IgD-negative memory B cell (primary cell): ENCODE data around the gene BRD3OS. TPM values are rescaled to one million over a fixed set of nuclear protein-coding genes. Genes with fewer than 3 reads are reported as not detected.

Experiments
- H3K27ac Mint-ChIP-seq, 3 donors: one replicate each; pipeline ENCODE4 v1.8.0; 2020 to 2022; ENCODE audit warnings: mild to moderate bottlenecking in 3 of 3, mixed read lengths in 3 of 3, moderate library complexity in 1 of 3
- H3K27me3 Mint-ChIP-seq: one replicate; pipeline ENCODE4 v1.8.0; 2021; ENCODE audit warnings: mixed read lengths
- H3K36me3 Mint-ChIP-seq: one replicate; pipeline ENCODE4 v1.8.0; 2020; ENCODE audit warnings: mild to moderate bottlenecking, mixed read lengths
- H3K4me1 Mint-ChIP-seq, 3 donors: one replicate each; pipeline ENCODE4 v1.8.0; 2020 to 2022; ENCODE audit warnings: mixed read lengths in 3 of 3, mild to moderate bottlenecking in 1 of 3
- H3K4me3 Mint-ChIP-seq, 4 donors: one replicate each; pipeline ENCODE4 v1.8.0; 2020 to 2022; ENCODE audit warnings: mild to moderate bottlenecking in 4 of 4, mixed read lengths in 4 of 4, moderate library complexity in 3 of 4
- H3K9me3 Mint-ChIP-seq, 3 donors: one replicate each; pipeline ENCODE4 v1.8.0; 2020 to 2021; ENCODE audit warnings: mixed read lengths in 3 of 3, mild to moderate bottlenecking in 1 of 3
- polyA plus RNA-seq: library from polyadenylated mRNA; unstranded; fragments of 300-500 nt; fragmentation: Illumina TruSeq; gene quantifications from one replicate; pipeline ENCODE4 v1.2.3, GENCODE V29; 2021

The BRD3OS gene
- polyA plus RNA-seq, 1 donor from 2014 or later: 26.5 TPM

DNA sequence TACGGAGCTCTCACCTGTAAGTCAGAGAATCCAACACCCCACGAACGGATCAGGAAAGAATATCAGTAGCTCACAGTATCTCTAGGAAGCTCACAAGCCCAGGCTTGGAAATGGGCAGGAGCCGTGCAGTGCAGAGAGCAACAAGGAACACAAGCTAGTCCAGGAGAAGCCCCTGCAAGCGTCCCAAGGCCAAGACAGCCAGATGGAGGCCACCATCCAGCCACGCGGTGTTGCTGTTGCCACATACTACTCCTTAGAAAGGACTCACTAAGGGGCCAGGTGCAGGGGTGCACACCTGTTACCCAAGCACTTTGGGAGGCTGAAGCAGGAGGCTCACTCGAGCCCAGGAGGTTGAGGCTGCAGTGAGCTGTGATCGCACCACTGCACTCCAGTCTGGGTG, 17.7 kb upstream of the BRD3OS start:
- no peaks in the 10 kb centered on the region for H3K36me3 Mint-ChIP-seq
- peaks cover 0 to 2% (median 0%) of the 10 kb centered on the region in 3 donors for H3K9me3 Mint-ChIP-seq
- H3K27ac Mint-ChIP-seq: no peak overlapping the region
- H3K4me1 Mint-ChIP-seq: no peaks in the 10 kb centered on the region
- H3K4me3 Mint-ChIP-seq: no peak overlapping the region
- H3K27me3 Mint-ChIP-seq: peaks cover 4% of the 10 kb centered on the region

DNA sequence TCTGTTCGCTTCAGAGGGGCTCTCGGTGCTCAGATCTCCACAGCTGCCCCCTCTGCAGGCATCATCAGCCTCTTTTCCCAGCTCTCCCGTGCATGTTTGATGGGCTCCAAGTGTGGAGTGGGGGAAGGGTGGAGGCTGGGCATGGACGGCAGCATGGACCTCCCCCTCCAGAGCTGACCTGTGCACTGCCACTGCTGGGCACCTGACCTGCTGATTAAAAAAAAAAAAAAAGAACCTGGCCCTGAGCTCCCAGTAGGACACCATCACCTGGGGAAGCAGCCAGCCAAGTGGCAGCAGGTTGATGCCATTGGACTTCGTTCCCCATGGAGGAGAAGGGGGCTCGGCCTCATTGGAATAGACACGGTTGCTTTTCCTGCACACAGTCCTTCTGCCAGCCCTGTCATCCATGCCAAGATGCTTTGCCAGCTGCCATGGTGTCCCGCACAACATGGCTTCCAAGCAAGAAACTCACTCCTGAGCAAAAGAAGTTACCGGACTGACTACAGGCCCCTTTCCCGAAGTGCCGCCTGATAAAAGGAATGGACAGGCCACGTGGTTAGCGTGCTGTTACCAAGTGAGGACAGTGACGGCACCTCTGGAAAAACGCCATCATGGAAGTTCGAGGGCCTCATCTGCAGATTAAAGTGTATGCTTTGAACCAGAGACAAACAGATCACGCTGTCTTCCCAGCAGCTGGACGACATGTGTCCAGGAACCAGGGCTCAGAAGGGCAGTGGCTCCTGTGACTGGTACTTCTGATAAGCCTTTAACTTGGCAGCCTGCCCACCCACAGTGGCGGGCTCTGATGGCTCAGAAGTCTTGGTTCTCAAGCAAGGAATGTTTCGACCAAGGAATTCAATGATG, 14.7 kb upstream of the BRD3OS start:
- Mint-ChIP-seq H3K27ac (peak overlapping the region in 1 of 3 donors; percentile 62), H3K4me1 (no peaks in the 10 kb centered on the region)

DNA sequence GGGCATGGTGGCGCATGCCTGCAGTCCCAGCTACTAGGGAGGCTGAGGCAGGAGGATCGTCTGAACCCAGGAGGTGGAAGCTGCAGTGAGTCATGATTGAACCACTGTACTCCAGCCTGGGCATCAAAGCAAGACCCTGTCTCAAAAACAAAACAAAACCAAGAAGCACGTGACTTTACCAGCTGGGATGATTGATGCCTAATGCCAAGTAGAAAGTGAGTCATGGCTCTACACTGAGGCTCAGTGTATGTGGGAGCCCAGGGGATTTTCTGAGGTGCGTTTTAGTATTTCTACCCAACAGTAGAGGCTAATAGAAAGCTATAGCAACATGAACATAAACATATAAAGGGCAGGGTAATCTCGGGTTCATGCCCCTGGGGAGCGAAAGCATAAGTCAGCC, 13.9 kb upstream of the BRD3OS start:
- H3K9me3 Mint-ChIP-seq: peaks cover 0 to 2% (median 0%) of the 10 kb centered on the region in 3 donors
- no peaks in the 10 kb centered on the region for H3K36me3 Mint-ChIP-seq
- H3K27ac Mint-ChIP-seq: peak overlapping the region in 1 of 3 donors; percentile 62
- peaks cover 4% of the 10 kb centered on the region for H3K27me3 Mint-ChIP-seq
- no peaks in the 10 kb centered on the region for H3K4me1 Mint-ChIP-seq
- H3K4me3 Mint-ChIP-seq: no peak overlapping the region

More for the DNA sequence above, 14.7 kb upstream of the BRD3OS start:
- peaks cover 4% of the 10 kb centered on the region for H3K27me3 Mint-ChIP-seq
- H3K9me3 Mint-ChIP-seq: peaks cover 0 to 2% (median 0%) of the 10 kb centered on the region in 3 donors
- H3K4me3 Mint-ChIP-seq: no peak overlapping the region
- H3K36me3 Mint-ChIP-seq: no peaks in the 10 kb centered on the region

DNA sequence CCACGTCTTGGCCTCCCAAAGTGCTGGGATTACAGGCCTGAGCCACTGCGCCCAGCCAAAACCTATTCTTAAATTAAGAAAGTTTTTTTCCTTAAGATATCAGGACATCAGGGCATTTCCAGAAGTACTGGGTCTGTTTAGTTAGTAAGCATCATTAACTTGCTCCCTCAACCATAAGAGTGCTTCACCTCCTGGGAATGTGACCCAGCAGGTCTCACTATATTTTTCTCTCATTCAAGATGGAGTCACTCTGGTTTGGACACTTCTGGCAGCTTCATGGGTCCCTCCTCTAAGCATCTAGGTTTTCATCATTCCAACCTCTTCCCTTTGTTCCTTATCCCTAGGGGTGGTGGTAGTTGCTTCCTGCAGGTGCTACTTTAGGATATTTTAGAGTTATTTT, 10.3 kb upstream of the BRD3OS start:
- no peak overlapping the region for H3K27ac Mint-ChIP-seq
- H3K36me3 Mint-ChIP-seq: no peaks in the 10 kb centered on the region
- H3K27me3 Mint-ChIP-seq: no peaks in the 10 kb centered on the region
- H3K9me3 Mint-ChIP-seq: peaks cover 0 to 2% (median 0%) of the 10 kb centered on the region in 3 donors
- H3K4me1 Mint-ChIP-seq: no peaks in the 10 kb centered on the region
- no peak overlapping the region for H3K4me3 Mint-ChIP-seq

DNA sequence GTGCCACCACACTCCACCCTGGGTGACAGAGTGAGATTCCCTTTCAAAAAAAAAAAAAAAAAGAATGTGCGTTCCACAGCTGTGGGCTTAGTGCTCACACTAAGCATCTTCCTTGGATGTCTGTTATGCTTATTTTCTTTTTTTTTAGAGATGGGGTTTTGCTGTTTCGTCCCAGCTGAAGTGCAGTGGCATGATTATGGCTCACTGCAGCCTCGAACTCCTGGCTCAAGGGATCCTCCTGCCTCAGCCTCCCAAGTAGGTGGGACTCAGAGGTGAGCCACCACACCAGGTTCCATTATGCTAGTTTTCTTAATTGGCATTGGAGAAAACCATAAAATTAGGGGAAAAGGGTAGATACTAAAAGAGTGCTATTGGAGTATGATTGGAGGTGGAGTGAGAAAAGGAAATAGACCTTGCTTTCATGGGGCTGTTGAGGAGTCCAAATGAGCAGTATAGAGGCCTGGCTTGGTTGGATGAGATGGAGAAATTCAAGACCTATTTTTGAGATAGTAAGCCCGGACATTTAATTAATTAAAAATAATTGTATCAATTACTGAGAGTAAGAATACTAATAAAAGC, 978 bp upstream of the BRD3OS start:
- Mint-ChIP-seq H3K27me3 (no peaks in the 10 kb centered on the region), H3K9me3 (no peaks in the 10 kb centered on the region), H3K4me1 (peaks cover 2 to 5% (median 4%) of the 10 kb centered on the region in 3 donors), H3K27ac (peak overlapping the region in 2 of 3 donors; percentile 22 to 71), H3K36me3 (no peaks in the 10 kb centered on the region), H3K4me3 (peak overlapping the region in 3 of 4 donors; percentile 71 to 88 (median 86))

DNA sequence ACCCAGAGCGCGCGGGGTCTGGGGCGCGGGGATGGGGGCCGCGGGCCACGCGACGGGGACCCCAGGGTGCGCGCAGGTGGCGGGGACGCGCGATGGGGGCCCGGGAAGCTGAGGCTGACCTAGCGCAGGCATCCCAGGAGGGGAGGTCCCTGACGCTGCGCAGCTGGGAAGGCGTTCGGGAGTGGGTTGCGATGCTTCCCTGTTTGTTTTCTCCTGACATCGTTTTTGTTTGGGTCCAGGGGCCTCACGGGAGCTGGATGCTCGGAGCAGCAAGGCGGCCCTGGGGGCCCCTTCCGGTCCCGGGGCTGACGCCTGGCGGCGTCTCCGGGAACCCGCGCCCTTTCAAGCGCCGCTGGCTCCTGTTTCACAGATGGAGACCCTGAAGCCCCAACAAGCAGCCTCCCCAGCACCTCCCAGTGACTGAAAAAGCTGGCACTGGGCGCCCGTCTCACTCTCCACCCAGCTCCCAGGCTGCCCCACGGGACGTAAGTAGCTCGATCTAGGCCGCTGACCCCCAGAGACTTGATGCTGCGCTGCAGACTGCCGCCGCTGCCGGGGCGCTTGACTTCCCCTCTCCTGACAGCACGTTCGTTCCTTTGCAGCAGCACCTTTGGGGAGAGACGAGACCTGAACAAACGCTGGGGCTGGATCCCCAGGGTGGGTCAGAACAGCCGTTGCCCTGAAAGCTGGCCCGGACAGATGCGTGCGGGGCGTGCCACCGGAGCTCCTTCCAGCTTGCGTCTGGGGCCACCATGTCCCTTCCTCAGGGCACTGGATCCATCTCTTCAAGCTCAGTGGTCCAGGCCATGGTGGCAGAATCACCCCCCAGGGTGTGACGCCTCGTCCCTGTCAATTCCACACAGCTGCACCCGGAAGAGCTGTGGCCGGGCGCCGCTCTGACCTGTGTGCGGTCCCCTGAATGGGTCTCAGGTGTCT, 593 bp downstream of the BRD3OS start:
- Mint-ChIP-seq H3K27ac (peak overlapping the region in 1 of 3 donors; percentile 22), H3K4me1 (peaks cover 2 to 5% (median 4%) of the 10 kb centered on the region in 3 donors), H3K27me3 (no peaks in the 10 kb centered on the region), H3K4me3 (peak overlapping the region; percentile 80 to 89 (median 87)), H3K36me3 (no peaks in the 10 kb centered on the region), H3K9me3 (no peaks in the 10 kb centered on the region)

DNA sequence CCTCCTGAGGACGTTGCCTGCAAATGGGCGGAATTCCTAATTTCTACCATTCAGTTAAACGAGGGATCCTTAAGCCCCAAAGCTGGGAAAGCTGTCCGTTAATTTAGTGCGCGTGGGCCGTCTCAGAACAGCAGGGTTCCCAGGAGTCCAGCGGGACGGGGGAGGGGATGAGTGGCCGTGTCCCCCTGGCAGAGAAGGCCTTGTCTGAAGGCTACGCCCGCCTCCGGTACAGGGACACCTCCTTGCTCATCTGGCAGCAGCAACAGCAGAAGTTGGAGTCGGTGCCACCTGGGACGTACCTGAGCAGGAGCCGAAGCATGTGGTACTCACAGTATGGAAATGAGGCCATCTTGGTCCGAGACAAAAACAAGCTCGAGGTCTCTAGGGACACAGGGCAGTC, 1.3 kb downstream of the BRD3OS start:
- H3K36me3 Mint-ChIP-seq: no peaks in the 10 kb centered on the region
- peak overlapping the region; percentile 80 to 88 (median 86) for H3K4me3 Mint-ChIP-seq
- peak overlapping the region in 1 of 3 donors; percentile 22 for H3K27ac Mint-ChIP-seq
- peaks cover 2 to 5% (median 4%) of the 10 kb centered on the region in 3 donors for H3K4me1 Mint-ChIP-seq
- no peaks in the 10 kb centered on the region for H3K27me3 Mint-ChIP-seq
- H3K9me3 Mint-ChIP-seq: no peaks in the 10 kb centered on the region

DNA sequence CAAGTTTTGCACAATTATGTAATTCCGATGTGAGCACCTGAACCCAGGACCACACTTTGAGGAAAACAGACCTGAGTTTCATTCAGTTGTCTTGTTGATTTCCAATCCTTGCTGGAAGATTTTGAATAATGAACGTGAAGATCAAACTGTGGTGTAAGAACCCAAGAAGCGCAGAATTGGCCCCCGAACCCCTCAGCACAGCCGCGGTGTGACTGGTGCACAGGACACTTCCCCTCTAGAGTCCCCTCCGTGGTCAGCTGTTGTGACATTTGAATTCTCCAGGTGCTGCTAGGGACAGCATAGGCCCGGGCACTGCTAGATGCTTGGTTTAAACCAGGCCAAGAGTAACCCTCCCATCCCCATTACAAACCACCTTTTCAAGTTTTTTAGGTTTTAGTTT, 1.7 kb downstream of the BRD3OS start:
- Mint-ChIP-seq H3K4me3 (peak overlapping the region in 3 of 4 donors; percentile 65 to 87 (median 86)), H3K27me3 (no peaks in the 10 kb centered on the region), H3K9me3 (no peaks in the 10 kb centered on the region), H3K4me1 (peaks cover 2 to 5% (median 4%) of the 10 kb centered on the region in 3 donors), H3K36me3 (no peaks in the 10 kb centered on the region), H3K27ac (peak overlapping the region in 2 of 3 donors; percentile 12 to 47)

DNA sequence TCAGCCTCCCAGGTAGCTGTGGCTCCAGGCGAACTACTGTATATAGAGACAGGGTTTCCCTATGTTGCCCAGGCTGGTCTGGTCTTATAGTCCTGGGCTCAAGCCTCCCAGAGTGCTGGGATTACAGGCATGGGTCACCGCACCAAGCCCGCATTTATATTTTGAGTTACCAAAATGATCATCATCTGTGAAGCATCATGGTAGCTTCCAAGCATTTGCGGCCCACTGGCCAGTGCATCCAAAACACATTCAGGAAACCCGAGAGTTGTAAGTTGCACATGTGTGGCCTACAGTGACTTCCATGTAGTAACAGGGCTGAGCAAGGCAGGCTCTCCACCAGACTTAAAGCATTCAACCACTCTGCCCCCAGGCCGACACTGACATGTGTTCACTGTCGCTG, 2.3 kb downstream of the BRD3OS start:
- peak overlapping the region in 2 of 4 donors; percentile 65 to 86 for H3K4me3 Mint-ChIP-seq
- H3K9me3 Mint-ChIP-seq: no peaks in the 10 kb centered on the region
- H3K27me3 Mint-ChIP-seq: no peaks in the 10 kb centered on the region
- peak overlapping the region in 2 of 3 donors; percentile 46 to 47 for H3K27ac Mint-ChIP-seq
- H3K36me3 Mint-ChIP-seq: no peaks in the 10 kb centered on the region
- H3K4me1 Mint-ChIP-seq: peaks cover 2 to 5% (median 4%) of the 10 kb centered on the region in 3 donors

DNA sequence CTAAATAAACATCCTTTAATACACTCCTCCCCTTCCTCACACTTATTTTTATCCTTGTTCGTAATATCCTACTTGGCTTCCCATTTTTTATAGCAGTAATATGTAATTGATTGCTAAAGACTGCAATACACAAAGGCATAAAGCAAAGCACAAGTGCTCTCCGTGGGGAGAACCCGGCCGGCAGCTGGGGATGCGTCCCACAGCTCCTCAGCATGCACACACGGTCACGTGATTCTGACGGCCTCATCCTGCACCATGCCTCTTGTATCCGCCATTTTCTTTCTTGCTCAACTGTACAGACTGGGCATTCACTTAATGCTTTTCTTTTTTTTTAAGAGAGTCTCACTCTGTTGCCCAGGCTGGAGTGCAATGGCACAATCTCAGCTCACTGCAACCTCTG, 2.8 kb downstream of the BRD3OS start:
- Mint-ChIP-seq H3K27ac (peak overlapping the region in 2 of 3 donors; percentile 46 to 88), H3K4me1 (peaks cover 2 to 5% (median 4%) of the 10 kb centered on the region in 3 donors), H3K36me3 (peaks cover under 1% of the 10 kb centered on the region), H3K27me3 (no peaks in the 10 kb centered on the region), H3K9me3 (no peaks in the 10 kb centered on the region), H3K4me3 (peak overlapping the region in 2 of 4 donors; percentile 1 to 86)

DNA sequence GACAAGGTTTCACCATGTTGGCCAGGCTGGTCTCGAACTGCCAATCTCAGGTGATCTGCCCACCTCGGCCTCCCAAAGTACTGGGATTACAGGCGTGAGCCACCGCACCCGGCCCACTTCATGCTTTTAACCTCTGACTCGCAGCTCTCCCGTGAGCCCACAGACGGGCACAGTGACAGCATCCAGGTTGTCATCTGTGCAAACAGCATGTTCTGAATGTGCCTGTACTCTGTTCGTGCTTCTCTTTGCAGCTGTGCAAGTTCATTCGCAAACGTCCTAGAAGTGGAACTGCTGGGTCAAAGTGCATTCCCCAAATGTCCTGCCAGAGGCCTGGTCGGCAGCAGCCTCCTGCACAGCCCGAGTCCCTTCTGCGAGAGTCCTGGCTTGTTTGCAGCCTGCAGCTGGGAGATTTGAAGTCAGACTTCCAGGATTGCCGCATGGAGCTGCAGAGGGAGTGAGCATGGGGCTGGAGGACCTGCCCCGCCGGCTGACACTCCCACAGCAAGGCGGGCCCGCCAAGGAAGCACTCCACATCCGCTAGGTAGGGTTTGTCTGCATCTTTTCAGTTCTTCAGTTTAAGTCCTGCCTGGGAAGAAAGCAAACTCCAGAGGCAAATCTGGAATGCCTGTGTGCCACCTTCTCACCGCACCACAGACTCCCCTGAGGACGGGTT, 3.4 kb downstream of the BRD3OS start:
- peak overlapping the region in 1 of 3 donors; percentile 88 for H3K27ac Mint-ChIP-seq
- peaks cover 4% of the 10 kb centered on the region for H3K36me3 Mint-ChIP-seq
- H3K27me3 Mint-ChIP-seq: no peaks in the 10 kb centered on the region
- no peaks in the 10 kb centered on the region for H3K9me3 Mint-ChIP-seq
- peaks cover 2 to 5% (median 4%) of the 10 kb centered on the region in 3 donors for H3K4me1 Mint-ChIP-seq
- H3K4me3 Mint-ChIP-seq: peak overlapping the region in 1 of 4 donors; percentile 86

DNA sequence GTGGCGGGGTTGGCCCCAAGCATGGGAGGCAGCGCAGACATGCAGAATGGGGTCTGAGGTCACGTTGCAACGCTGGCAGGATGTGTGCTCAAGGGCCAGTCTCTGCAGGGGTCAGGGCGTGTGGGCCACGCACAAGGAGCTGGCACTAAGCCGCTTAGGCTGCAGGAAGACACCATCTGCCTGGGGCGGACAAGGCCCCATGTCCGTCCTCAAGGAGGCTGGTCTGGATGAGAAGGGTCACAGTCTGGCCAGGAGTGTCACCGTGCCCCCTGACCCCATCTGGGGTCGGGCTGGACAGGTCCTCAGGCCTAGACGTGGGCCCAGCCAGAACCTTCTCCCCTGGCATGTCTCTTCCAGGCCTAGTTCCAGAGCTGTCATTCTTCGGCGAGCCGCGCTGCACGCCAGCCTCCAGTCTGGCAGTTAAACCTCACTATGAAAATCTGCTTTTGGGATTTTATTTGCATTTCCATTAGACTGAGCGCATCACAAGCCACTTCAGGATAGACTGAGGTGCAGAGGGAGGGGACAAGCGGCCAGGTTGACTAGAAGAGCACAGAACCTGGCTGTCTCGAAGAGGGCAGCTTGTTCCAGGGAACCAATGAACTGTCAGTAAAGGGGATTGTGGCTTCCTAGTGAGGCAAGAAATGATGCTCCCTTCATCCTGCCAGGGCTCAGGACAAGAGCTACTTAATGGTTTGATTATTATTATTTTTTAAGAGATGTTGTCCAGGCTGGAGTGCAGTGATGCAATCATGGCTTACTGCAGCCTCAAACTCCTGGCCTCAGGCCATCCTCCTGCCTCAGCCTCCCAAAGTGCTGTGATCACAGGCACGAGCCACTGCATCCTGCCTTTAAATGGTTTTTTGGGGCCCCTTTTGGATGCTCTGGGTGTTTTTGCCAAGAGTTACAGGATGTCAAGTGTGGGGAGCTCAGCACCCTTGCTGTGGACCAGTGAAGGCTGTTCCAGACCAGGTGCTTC, 4.3 kb downstream of the BRD3OS start:
- H3K4me3 Mint-ChIP-seq: no peak overlapping the region
- H3K4me1 Mint-ChIP-seq: peaks cover 2 to 5% (median 4%) of the 10 kb centered on the region in 3 donors
- H3K9me3 Mint-ChIP-seq: no peaks in the 10 kb centered on the region
- H3K27me3 Mint-ChIP-seq: no peaks in the 10 kb centered on the region
- peaks cover 4% of the 10 kb centered on the region for H3K36me3 Mint-ChIP-seq
- no peak overlapping the region for H3K27ac Mint-ChIP-seq

DNA sequence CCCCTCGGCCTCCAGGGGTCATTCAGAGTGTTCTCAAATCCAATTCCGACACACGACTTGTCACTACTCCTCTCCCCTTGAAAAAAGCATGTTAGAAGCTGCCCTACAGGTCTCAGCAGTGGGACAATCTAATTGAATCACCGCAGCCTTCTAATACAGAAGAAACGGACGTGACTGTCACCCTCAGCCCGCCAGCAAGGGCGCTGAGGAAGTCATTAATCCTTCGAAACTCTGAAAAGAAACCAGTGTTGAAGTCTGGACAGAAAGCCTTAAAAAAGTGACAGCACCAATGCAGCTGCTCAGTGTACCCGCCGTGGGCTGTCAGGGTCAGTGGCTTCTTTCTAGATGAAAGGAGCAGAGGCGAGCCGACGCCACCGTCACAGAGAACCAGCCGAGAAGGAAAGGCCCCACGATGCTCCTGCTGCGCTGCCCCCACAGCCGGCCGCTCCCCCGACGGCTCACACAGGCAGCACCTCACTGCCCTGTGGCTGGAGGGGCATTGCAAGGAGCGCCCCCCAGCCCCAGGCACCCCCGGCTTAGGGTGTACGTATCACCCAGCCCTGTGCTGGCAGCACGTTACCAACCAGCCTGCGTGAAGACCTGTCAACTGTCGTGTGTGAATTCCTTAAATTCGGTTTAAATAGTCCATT, 5.7 kb downstream of the BRD3OS start:
- Mint-ChIP-seq H3K27ac (no peak overlapping the region), H3K4me1 (peaks cover 1 to 5% (median 4%) of the 10 kb centered on the region in 3 donors), H3K9me3 (no peaks in the 10 kb centered on the region), H3K27me3 (no peaks in the 10 kb centered on the region), H3K4me3 (peak overlapping the region in 1 of 4 donors; percentile 61), H3K36me3 (peaks cover 4% of the 10 kb centered on the region)
